Occipital lobe (tissue), 2 donors: ENCODE measurements around the gene CYCS. TPM values are rescaled to one million over a fixed set of nuclear protein-coding genes. Genes with fewer than 3 reads are reported as not detected.
A peak's percentile ranks its signal among the peaks of the same experiment; 100 is the strongest.
"Not testable (repeated sequence)": the region's sequence is repeated elsewhere in the genome, so short reads cannot be mapped to it uniquely, and the experiment has no call there.

Source experiments
- DNase-seq: peaks from one replicate; lab custom pipeline; 2025; lab: John Stamatoyannopoulos, UW
- total RNA-seq: library from RNA; depleted of rRNA; stranded (reverse); fragments of >200 nt; gene quantifications from one replicate; pipeline ENCODE4 v1.2.3, GENCODE V29; 2014

Gene CYCS
- total RNA-seq: 90.2 TPM

GRCh38 chr7:25125137-25125946 is at the start of gene CYCS:
CYCS (minus strand) TSS chr7:25125260; CDS start chr7:25124119, 1,141 bp downstream.
- peak; percentile 99 for DNase-seq

- DNase-seq: no peak
Observed at GRCh38 chr7:25173184-25173583, 48.1 kb upstream of the CYCS start.

- no peak for DNase-seq
Observed at GRCh38 chr7:25171516-25171915, 46.5 kb upstream of the CYCS start.

- DNase-seq: no peak
Observed at GRCh38 chr7:25171071-25171470, 46.0 kb upstream of the CYCS start.

GRCh38 chr7:25169683-25170082 is 44.6 kb upstream of the CYCS start:
- DNase-seq: no peak

GRCh38 chr7:25168145-25168544 is 43.1 kb upstream of the CYCS start:
- no peak for DNase-seq

- DNase-seq: no peak
Observed at GRCh38 chr7:25167262-25167843, 42.3 kb upstream of the CYCS start.

- not testable (repeated sequence) for DNase-seq
Observed at GRCh38 chr7:25159983-25160596, 35.0 kb upstream of the CYCS start.

- no peak for DNase-seq
Observed at GRCh38 chr7:25158966-25159365, 33.9 kb upstream of the CYCS start.

- no peak for DNase-seq
Observed at GRCh38 chr7:25151773-25152172, 26.7 kb upstream of the CYCS start.

- DNase-seq: no peak
Observed at GRCh38 chr7:25149836-25150235, 24.8 kb upstream of the CYCS start.

- no peak for DNase-seq
Observed at GRCh38 chr7:25148772-25149575, 23.9 kb upstream of the CYCS start.

GRCh38 chr7:25143763-25144162 is 18.7 kb upstream of the CYCS start:
- no peak for DNase-seq

GRCh38 chr7:25139536-25139935 is 14.5 kb upstream of the CYCS start:
- no peak for DNase-seq

- no peak for DNase-seq
Observed at GRCh38 chr7:25134358-25135010, 9.4 kb upstream of the CYCS start.

- DNase-seq: no peak
Observed at GRCh38 chr7:25132430-25132829, 7.4 kb upstream of the CYCS start.

- no peak for DNase-seq
Observed at GRCh38 chr7:25126751-25127150, 1.7 kb upstream of the CYCS start.

- DNase-seq: no peak
Observed at GRCh38 chr7:25124465-25125136, 459 bp downstream of the CYCS start.

- DNase-seq: no peak
Observed at GRCh38 chr7:25122373-25122772, 2.7 kb downstream of the CYCS start.

GRCh38 chr7:25121599-25121998 is 3.5 kb downstream of the CYCS start:
- DNase-seq: no peak

- DNase-seq: no peak
Observed at GRCh38 chr7:25119102-25119501, 6.0 kb downstream of the CYCS start.
